IPS-NIHi7 (cell line): ENCODE data around the gene PCDHGA11.
"Not testable (repeated sequence)": the region's sequence is repeated elsewhere in the genome, so short reads cannot be mapped to it uniquely, and the experiment has no call there.

Experiments used
- DNase-seq: peaks from one replicate; pipeline ENCODE4 v3.0.0; 2012; ENCODE audit warnings: mixed read lengths; ENCODE audit errors: extremely low spot score

PCDHGA11 gene

DNA sequence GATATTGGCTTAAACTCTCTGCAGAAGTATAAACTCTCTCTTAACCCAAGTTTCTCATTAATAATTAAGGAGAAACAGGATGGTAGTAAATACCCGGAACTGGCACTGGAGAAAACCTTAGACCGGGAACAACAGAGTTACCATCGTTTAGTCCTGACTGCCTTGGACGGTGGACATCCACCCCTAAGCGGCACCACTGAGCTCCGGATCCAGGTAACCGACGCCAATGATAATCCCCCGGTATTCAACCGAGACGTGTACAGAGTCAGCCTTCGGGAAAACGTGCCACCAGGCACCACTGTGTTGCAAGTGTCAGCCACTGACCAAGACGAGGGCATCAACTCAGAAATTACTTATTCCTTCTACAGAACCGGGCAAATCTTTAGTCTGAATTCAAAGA lies 22.2 kb upstream of the PCDHGA11 start:
- DNase-seq, result no peak

DNA sequence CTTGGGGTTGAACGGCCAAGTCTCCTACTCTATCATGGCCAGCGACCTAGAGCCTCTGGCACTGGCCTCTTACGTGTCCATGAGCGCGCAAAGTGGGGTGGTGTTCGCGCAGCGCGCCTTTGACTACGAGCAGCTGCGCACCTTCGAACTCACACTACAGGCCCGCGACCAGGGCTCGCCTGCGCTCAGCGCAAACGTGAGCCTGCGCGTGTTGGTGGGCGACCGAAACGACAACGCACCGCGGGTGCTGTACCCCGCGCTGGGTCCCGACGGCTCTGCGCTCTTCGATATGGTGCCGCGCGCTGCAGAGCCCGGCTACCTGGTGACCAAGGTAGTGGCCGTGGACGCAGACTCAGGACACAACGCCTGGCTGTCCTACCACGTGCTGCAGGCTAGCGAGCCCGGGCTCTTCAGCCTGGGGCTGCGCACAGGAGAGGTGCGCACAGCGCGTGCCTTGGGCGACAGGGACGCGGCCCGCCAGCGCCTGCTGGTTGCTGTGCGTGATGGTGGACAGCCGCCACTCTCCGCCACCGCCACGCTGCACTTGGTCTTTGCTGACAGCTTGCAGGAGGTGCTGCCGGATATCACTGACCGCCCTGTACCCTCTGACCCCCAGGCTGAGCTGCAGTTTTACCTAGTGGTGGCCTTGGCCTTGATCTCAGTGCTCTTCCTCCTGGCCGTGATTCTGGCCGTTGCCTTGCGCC lies 21.1 kb upstream of the PCDHGA11 start:
- no peak for DNase-seq

DNA sequence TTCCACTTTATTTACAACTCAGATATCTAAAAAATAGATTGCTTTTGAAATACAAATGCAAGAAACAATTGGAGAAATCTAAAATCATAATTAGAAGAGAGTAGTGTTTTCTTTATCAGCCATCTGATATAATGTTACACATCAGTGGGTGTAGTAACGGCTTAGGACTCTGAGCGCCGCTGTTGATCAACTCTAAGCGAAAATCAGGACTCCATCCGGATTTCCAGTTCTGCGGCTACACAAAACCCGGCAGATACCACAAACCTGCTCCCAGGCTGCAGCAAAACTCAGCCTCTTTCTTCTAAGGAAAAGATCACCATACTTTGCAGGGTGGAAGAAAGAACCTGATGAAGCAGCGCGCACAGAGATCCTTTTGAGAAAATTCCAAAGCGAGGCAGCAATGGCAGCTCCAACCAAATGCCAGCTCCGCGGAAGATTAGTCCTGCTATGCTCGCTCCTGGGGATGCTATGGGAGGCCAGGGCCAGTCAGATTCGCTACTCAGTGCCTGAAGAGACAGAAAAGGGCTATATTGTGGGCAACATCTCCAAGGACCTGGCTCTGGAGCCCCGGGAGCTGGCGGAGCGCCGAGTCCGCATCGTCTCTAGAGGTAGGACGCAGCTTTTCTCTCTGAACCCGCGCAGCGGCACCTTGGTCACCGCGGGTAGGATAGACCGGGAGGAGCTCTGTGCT lies 18.2 kb upstream of the PCDHGA11 start, which contains the start of gene PCDHGA9:
PCDHGA9 (plus strand) TSS at position 226 of the 691 bp plus-strand sequence; CDS start at position 401, 175 bp downstream.
- peak; percentile 17 for DNase-seq

DNA sequence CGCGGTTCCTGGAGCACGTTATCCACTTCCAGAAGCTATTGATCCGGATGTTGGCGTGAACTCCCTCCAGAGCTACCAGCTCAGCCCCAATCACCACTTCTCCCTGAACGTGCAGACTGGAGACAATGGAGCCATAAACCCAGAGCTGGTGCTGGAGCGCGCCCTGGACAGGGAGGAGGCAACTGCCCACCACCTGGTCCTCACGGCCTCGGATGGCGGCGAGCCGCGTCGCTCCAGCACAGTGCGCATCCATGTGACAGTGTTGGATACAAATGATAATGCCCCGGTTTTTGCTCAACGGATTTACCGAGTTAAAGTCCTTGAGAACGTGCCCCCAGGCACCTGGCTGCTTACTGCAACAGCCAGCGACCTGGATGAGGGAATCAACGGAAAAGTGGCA lies 17.5 kb upstream of the PCDHGA11 start:
- DNase-seq, result no peak

DNA sequence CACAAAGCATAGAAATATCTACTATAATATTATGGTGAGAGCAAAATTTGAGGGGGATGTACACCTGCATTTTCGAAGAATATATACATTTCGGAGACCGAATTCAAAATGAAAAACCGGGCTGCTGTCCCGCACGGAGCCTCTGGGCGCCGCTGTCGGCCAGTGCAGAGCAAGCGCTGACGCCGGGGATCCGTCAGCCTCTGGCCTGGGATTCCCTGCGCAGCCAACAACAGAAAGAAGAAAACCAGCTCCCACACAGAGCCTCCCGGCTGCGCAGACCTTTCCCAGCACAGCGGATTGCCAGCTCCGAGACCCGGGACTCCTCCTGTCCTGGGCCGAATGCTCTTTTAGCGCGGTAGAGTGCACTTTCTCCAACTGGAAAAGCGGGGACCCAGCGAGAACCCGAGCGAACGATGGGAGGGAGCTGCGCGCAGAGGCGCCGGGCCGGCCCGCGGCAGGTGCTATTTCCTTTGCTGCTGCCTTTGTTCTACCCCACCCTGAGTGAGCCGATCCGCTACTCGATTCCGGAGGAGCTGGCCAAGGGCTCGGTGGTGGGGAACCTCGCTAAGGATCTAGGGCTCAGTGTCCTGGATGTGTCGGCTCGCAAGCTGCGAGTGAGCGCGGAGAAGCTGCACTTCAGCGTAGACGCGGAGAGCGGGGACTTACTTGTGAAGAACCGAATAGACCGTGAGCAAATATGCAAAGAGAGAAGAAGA lies 12.9 kb upstream of the PCDHGA11 start, which contains the start of gene PCDHGB6:
PCDHGB6 (plus strand) TSS at position 232 of the 716 bp plus-strand sequence; CDS start at position 414, 182 bp downstream.
- DNase-seq, result peak; percentile 82

DNA sequence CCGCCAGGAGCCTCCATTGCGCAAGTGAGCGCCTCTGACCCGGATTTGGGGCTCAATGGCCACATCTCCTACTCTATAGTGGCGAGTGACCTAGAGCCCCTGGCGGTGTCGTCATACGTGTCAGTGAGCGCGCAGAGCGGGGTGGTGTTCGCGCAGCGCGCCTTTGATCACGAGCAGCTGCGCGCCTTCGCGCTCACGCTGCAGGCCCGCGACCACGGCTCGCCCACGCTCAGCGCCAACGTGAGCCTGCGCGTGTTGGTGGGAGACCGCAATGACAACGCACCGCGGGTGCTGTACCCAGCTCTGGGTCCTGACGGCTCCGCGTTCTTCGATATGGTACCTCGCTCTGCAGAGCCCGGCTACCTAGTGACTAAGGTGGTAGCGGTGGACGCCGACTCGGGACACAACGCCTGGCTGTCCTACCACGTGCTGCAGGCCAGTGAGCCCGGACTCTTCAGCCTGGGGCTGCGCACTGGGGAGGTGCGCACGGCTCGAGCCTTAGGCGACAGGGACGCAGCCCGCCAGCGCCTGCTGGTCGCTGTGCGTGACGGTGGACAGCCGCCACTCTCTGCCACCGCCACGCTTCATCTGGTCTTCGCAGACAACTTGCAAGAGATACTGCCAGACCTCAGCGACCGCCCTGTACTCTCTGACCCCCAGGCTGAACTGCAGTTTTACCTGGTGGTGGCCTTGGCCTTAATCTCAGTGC lies 11.1 kb upstream of the PCDHGA11 start:
- no peak for DNase-seq

DNA sequence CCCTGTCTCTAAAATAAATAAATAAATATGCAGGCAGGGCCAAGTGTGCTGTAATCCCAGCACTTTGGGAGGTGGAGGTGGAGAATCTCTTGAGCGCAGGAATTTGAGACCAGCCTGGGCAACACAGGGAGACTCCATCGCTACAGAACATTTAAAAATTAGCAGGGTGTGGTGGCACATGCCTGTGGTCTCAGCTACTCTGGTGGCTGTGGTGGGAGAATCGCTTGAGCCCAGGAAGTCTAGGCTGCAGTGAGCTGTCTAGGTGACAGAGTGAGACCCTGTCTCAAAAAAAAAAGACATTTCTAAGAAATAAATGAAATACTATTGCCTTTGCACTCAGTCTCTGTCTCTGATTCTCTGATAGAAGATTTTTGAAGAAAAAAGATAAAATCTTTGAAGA lies 9.3 kb upstream of the PCDHGA11 start:
- DNase-seq, result no peak

DNA sequence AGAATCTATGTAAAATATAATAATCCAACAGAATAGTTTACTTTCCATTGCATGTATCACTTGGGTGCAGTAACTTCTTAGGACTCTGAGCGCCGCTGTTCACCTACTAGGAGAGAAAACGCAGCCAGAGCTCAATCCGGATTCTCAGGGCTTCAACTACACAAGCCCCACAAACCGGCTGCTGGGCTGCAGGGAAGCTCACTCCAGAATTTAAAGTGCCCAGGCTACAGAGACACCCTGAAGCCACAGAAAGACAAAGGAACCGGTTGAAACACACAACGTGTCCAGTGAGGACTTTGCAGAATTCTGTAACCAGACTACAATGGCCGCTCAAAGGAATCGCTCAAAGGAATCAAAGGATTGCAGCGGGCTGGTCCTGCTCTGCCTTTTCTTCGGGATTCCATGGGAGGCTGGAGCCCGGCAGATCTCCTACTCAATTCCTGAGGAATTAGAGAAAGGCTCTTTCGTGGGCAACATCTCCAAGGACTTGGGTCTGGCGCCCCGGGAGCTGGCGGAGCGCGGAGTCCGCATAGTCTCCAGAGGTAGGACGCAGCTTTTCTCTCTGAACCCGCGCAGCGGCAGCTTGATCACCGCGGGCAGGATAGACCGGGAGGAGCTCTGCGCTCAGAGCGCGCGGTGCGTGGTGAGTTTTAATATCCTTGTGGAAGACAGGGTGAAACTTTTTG lies 7.9 kb upstream of the PCDHGA11 start, which contains the start of gene PCDHGA10:
PCDHGA10 (plus strand) TSS at position 134 of the 686 bp plus-strand sequence; CDS start at position 323, 189 bp downstream.
- peak; percentile 51 for DNase-seq

DNA sequence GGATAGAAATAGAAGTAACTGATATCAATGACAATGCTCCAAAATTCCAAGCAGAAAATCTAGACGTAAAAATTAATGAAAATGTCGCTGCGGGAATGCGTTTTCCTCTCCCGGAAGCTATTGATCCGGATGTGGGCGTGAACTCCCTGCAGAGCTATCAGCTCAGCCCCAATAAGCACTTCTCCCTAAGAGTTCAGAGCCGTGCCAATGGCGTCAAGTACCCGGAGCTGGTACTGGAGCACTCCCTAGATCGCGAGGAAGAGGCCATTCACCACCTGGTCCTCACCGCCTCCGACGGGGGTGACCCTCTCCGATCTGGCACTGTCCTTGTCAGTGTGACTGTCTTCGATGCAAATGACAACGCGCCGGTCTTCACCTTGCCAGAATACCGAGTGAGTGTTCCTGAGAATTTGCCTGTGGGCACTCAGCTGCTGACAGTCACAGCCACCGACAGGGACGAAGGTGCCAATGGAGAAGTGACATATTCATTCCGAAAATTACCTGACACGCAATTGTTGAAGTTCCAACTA lies 7.2 kb upstream of the PCDHGA11 start:
- DNase-seq, result no peak

DNA sequence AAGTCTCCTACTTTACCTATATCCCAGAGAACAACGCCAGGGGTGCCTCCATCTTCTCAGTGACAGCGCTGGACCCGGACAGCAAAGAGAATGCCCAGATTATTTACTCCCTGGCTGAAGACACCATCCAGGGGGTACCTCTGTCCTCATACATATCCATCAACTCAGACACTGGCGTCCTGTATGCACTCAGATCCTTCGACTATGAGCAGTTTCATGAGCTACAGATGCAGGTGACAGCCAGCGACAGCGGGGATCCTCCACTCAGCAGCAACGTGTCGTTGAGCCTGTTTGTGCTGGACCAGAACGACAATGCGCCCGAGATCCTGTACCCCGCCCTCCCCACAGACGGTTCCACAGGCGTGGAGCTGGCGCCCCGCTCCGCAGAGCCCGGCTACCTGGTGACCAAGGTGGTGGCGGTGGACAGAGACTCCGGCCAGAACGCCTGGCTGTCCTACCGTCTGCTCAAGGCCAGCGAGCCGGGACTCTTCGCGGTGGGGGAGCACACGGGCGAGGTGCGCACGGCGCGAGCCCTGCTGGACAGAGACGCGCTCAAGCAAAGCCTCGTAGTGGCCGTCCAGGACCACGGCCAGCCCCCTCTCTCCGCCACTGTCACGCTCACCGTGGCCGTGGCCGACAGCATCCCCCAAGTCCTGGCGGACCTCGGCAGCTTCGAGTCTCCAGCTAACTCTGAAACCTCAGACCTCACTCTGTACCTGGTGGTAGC lies 6.1 kb upstream of the PCDHGA11 start:
- not testable (repeated sequence) for DNase-seq

DNA sequence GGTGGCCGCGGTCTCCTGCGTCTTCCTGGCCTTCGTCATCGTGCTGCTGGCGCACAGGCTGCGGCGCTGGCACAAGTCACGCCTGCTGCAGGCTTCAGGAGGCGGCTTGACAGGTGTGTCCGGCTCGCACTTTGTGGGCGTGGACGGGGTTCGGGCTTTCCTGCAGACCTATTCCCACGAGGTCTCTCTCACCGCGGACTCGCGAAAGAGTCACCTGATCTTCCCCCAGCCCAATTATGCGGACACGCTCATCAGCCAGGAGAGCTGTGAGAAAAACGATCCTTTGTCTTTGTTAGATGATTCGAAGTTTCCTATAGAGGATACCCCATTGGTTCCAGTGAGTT lies 5.6 kb upstream of the PCDHGA11 start:
- not testable (repeated sequence) for DNase-seq

DNA sequence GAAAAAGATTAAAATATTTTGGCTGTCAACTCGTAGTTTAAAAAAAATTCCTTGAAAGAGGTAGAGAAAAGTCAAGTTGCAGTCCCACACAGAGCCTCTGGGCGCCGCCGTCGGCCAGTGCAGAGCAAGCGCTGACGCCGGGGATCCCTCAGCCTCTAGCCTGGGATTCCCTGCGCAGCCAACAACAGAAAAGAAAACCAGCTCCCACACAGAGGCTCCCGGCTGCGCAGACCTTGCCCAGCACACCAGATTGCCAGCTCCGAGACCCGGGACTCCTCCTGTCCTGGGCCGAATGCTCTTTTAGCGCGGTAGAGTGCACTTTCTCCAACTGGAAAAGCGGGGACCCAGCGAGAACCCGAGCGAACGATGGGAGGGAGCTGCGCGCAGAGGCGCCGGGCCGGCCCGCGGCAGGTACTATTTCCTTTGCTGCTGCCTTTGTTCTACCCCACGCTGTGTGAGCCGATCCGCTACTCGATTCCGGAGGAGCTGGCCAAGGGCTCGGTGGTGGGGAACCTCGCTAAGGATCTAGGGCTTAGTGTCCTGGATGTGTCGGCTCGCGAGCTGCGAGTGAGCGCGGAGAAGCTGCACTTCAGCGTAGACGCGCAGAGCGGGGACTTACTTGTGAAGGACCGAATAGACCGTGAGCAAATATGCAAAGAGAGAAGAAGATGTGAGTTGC lies 3.2 kb upstream of the PCDHGA11 start, which contains the start of gene PCDHGB7:
PCDHGB7 (plus strand) TSS at position 184 of the 679 bp plus-strand sequence; CDS start at position 367, 183 bp downstream.
- peak; percentile 80 for DNase-seq

DNA sequence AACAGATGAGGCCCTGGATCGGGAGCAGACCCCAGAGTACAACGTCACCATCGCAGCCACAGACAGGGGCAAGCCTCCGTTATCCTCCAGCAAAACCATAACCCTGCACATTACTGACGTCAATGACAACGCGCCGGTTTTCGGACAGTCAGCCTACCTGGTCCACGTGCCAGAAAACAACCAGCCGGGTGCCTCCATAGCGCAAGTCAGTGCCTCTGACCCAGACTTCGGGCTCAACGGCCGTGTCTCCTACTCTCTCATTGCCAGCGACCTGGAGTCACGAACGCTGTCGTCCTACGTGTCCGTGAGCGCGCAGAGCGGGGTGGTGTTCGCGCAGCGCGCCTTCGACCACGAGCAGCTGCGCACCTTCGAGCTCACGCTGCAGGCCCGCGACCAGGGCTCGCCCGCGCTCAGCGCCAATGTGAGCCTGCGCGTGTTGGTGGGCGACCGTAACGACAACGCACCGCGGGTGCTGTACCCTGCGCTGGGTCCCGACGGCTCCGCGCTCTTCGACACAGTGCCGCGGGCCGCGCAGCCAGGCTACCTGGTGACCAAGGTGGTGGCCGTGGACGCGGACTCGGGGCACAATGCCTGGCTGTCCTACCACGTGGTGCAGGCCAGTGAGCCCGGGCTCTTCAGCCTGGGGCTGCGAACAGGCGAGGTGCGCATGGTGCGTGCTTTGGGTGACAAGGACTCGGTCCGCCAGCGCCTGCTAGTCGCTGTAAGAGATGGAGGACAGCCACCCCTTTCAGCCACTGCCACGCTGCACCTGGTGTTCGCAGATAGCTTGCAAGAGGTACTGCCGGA lies 1.6 kb upstream of the PCDHGA11 start:
- DNase-seq, result no peak

DNA sequence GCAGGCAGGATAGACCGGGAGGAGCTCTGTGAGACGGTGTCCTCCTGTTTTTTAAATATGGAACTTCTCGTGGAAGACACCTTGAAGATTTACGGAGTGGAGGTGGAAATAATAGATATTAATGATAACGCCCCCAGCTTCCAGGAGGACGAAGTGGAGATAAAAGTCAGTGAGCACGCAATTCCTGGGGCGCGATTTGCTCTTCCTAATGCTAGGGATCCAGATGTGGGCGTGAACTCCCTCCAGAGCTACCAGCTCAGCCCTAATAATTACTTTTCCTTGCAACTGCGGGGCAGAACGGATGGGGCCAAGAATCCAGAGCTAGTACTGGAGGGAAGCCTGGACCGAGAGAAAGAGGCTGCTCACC lies 621 bp downstream of the PCDHGA11 start:
- DNase-seq, result peak; percentile 18

DNA sequence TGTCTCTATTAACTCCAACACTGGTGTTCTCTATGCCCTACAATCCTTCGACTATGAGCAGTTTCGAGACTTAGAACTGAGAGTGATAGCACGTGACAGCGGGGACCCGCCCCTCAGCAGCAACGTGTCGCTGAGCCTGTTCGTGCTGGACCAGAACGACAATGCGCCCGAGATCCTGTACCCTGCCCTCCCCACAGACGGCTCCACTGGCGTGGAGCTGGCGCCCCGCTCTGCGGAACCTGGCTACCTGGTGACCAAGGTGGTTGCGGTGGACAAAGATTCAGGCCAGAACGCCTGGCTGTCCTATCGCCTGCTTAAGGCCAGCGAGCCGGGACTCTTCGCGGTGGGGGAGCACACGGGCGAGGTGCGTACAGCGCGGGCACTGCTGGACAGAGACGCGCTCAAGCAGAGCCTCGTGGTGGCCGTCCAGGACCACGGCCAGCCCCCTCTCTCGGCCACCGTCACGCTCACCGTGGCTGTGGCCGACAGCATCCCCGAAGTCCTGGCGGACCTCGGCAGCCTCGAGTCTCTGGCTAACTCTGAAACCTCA lies 2.0 kb downstream of the PCDHGA11 start:
- no peak for DNase-seq

DNA sequence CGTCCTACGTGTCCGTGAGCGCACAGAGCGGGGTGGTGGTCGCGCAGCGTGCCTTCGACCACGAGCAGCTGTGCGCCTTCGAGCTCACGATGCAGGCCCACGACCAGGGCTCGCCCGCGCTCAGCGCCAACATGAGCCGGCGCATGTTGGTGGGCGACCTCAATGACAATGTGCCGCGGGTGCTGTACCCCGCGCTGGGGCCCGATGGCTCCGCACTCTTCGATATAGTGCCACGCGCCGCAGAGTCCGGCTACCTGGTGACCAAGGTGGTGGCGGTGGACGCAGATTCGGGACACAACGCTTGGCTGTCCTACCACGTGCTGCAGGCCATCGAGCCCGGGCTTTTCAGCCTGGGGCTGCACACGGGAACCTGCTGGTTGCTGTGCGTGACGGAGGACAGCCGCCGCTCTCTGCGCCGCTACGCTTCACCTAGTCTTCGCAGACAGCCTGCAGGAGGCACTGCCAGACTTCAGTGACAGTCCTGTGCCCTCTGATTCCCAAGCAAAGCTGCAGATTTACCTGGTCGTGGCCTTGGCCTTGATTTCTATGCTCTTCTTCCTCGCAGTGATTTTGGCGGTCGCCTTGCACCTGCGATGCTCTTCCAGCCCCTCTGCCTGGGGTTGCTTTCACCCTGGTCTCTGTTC lies 7.1 kb downstream of the PCDHGA11 start:
- no peak for DNase-seq

DNA sequence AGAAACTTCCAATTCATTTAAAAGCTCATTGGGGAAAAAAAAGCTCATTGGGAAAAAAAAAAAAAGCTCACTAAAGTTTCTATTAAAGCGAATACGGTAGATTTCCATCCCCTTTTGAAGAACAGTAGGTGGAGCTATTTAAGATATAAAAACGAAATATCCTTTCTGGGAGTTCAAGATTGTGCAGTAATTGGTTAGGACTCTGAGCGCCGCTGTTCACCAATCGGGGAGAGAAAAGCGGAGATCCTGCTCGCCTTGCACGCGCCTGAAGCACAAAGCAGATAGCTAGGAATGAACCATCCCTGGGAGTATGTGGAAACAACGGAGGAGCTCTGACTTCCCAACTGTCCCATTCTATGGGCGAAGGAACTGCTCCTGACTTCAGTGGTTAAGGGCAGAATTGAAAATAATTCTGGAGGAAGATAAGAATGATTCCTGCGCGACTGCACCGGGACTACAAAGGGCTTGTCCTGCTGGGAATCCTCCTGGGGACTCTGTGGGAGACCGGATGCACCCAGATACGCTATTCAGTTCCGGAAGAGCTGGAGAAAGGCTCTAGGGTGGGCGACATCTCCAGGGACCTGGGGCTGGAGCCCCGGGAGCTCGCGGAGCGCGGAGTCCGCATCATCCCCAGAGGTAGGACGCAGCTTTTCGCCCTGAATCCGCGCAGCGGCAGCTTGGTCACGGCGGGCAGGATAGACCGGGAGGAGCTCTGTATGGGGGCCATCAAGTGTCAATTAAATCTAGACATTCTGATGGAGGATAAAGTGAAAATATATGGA lies 9.7 kb downstream of the PCDHGA11 start, which contains the start of gene PCDHGA12:
PCDHGA12 (plus strand) TSS at position 176 of the 782 bp plus-strand sequence; CDS start at position 429, 253 bp downstream.
- DNase-seq, result no peak
